Measurements from ENCODE around the gene SFSWAP.

SFSWAP gene

DNA sequence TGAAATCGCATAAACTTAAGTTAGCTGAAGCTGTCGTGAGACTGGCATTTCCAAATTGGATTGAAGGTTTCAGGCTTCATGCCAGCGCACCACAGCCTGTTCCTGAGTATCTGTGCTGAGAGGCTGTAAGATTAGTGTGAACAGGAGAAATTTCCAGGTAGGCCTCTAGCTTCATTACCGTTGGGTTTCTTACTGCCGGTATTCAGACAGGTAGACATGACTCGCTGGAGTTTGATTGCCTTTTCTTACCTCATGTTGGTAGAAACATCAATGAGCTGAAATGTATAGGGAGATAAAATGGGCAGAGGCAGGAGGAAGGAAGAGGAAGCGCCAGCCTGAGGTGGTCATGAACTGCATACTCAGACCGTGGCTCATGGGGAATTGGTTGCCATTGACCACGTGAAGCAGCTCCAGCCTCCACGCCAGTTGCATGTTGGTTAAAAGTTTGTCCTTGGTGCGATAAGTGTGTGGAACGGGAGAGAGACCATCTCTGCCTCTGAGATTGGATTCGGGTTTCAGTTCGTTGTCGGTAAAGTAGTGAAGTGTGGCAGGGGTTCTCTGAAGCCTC lies 75.0 kb downstream of the SFSWAP start:
- DNase-seq (ENCODE audit: low read depth in 3 of 3, low spot score in 1 of 3): no peak

DNA sequence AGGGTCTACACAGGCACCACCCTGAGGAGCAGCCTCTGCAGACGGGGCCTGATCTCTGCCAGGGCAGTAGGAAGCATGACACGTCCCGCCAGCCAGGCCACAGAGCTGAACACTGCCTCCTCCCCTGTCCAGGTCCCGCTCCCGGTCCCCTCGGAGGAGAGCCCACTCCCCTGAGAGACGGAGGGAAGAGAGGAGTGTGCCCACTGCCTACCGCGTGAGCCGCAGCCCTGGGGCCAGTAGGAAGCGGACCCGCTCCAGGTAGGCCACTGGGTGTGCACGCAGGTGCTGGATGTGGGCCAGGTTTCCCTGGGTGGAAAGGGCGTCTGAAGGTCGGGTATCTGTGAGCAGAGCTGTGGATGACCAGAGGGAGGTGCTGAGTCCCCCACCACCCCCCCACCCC lies 75.4 kb downstream of the SFSWAP start:
- no peak for DNase-seq (ENCODE audit: low read depth in 3 of 3, low spot score in 1 of 3)

DNA sequence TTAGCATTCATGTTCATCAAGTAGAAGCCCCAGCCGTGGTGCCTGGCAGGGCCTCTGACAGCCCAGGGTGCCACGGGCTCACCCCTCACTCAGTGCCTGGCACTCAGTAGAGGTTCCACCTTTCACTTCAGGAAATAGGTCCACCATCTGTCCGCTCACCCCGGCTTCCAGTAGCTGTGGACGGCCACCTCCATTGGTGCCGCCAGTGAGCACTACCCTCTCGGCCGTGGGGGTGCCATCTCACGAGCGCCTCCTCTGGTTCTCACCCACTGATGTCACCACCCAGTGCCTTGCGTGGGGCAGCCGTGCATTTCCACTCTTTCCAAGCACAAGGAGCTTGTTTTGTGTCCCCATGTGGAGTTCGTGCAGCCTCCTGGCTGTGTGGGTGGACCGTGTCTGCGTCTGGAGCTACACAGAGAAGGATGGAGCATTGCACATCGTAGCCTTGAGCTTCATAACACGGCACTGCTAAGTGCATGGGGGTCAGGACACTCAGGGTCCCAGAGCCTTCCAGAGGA lies 76.3 kb downstream of the SFSWAP start:
- DNase-seq (ENCODE audit: low read depth in 3 of 3, low spot score in 1 of 3): no peak

DNA sequence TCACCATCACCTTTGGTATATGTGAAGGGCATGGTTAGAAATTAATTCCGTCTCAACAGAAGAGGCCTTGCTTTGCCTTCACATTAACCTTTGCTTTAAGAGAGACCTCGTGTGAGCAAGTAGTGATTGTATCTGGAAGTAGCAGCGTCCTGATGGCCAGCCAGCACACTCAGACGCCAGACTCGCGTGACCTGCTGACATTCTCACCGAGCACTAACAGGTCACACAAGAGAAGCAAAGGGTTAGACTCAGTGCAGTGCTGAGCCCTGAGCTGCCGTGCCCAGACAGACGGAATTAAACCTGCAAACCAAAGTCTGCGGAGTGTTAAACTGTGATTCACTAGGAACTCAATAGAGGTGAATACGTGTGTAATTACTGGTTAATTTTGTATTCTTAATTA lies 77.2 kb downstream of the SFSWAP start:
- DNase-seq (ENCODE audit: low read depth in 3 of 3, low spot score in 1 of 3): no peak

DNA sequence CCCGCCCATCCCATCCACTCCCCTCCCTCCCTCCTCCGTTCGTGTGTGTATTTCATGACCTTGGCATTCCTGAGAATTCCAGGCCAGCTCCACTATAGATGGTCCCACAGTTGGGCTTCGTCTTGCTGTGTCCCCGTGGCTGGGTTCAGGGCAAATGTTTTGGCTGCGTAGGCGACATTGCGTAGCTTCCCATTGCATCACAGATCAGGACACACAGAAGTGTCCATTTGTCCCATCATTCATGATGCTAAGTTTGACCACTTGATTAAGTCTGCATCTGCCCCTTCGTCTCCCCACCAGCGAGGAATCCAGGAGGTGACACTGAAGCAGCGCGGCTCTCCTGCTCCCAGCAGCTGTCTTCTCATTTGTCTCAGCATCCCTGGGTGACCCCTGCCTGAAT lies 78.7 kb downstream of the SFSWAP start:
- no peak for DNase-seq (ENCODE audit: low read depth in 3 of 3, low spot score in 1 of 3)

DNA sequence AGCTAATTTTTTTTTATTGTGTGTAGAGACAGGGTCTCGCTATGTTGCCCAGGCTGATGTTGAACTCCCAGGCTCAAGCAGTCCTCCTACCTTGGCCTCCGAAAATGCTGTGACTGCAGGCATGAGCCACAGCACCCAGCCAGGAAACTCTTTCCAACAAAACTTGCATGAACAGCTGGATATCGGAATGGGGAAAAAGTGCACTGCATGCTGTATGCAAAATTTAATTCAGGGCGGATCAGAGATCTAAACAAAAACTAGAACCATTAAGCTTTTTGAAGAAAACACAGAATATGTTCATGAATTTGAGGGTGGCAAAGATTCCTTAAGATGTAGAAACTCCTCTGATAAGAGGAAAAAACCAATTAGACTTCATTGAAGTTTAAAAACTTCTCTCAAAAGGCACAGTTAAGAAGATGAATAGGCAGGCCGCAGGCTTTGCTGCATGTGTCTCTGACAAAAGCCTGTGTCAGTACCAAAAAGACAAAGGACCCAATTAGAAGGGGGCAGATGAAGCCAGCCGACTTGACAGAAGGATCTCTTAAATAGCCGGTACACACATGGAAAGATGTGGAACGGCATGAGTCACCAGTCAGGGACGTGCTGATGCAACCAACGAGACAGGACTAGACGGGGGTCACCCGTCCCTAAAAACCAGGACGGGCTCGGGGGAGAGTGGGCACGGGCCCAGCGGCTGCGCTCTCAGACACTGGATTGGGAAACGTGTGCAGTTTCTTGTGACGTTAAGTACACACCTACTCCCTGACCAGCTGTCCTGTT lies 82.5 kb downstream of the SFSWAP start:
- no peak for DNase-seq (ENCODE audit: low read depth in 3 of 3, low spot score in 1 of 3)

DNA sequence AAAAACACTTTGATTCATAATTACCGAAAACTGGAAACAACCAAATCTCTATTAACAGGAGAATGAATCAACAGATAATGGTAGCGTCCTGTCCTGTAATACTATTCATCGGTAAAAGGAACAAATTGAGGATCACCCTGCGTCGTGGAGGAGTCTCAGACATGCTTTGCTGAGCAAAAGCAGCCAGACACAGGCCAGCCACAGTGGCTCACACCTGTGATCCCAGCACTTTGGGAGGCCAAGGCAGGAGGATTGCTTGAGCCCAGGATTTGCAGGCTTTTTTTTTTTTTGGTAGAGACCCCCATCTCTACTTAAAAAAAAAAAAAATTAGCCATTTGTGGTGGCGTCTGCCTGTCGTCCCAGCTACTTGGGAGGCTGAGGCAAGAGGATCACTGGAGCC lies 83.2 kb downstream of the SFSWAP start:
- no peak for DNase-seq (ENCODE audit: low read depth in 3 of 3, low spot score in 1 of 3)

DNA sequence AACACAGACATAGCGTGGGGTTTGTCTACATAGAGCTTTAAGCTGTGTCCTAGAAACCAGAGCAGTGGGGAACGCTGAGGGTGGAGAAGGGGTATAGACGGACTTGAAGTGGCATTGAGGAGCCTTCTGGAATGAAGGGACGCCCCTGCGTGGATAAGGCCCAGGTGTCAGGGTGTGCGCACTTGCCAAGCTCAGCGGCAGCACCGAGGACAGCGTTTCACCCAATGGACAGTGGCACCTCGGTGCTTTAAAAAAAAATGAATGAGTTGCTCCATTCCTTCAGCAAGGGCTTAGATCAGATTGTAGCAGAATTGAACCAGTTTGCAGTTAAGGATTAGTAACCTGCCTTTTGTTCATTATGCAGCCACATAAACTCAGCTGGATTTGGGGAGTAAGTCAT lies 83.7 kb downstream of the SFSWAP start:
- no peak for DNase-seq (ENCODE audit: low read depth in 3 of 3, low spot score in 1 of 3)

DNA sequence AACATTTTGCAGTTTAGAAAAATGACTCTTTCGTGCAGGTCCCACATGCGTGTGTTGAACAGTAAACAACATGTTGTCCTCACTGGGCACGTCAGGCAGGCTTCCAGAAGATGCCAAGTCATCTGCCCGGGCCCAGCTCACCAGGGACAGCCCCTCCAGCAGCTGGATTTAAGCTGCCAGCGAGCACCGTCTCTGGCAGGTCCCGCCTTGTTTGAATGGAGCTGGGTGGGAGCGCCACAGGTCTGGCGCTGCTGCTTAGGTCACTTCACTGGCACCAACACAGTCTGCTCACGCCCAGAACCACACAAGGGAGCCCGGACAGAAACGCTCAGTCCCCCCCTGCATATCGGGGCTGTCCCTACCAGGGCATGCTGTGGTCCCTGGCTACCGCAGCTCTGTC lies 84.2 kb downstream of the SFSWAP start:
- DNase-seq (ENCODE audit: low read depth in 3 of 3, low spot score in 1 of 3): no peak

DNA sequence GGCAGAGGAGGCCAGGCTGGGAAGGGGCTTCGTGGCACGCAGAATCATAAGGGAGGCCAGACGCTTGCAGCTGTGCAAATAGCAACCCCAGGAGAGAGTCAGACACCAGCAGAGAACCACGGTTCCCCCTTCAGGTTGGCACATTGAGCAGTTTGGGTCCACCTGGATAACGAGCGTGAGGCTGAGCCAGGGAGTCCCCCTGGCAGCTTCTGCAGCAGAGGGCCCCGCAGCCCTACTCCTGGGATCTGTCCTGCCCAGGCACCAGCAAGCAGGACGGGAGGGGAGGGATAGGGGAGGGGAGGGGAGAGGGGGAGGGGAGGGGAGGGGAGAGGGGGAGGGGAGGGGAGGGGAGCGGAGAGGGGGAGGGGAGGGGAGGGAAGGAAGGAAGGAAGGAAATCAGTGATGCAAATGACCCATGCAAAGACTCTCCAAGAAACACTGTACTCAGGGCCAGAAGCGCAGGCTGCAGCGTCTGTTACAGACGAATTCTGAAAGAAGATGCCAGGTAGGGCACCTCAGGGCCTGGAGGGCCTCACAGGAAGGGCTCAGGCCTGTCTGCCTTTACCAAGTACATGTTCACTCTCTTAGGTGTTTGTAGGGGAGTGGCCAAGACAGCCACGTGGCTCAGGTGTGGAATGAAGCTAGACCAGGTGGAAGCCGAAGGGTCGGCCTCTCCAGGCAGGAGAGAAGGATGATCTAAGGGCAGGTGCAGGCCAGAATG lies 85.0 kb downstream of the SFSWAP start:
- no peak for DNase-seq (ENCODE audit: low read depth in 3 of 3, low spot score in 1 of 3)

DNA sequence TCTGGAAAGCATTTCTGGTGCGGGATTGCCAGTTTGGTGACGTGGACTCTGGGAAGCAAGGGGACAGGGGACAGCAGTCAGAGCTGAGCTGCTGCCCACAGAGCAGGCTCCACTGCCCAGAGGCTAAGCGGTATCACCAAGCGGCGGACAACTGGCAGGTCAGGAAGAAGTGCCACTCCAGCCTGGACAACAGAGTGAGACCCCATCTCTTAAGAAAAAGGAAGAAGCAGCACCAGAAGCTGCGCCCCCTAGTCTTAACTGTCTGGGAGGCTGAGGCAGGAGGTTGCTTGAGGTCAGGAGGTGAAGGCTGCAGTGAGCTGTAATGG lies 85.5 kb downstream of the SFSWAP start:
- DNase-seq (ENCODE audit: low read depth in 3 of 3, low spot score in 1 of 3): no peak

DNA sequence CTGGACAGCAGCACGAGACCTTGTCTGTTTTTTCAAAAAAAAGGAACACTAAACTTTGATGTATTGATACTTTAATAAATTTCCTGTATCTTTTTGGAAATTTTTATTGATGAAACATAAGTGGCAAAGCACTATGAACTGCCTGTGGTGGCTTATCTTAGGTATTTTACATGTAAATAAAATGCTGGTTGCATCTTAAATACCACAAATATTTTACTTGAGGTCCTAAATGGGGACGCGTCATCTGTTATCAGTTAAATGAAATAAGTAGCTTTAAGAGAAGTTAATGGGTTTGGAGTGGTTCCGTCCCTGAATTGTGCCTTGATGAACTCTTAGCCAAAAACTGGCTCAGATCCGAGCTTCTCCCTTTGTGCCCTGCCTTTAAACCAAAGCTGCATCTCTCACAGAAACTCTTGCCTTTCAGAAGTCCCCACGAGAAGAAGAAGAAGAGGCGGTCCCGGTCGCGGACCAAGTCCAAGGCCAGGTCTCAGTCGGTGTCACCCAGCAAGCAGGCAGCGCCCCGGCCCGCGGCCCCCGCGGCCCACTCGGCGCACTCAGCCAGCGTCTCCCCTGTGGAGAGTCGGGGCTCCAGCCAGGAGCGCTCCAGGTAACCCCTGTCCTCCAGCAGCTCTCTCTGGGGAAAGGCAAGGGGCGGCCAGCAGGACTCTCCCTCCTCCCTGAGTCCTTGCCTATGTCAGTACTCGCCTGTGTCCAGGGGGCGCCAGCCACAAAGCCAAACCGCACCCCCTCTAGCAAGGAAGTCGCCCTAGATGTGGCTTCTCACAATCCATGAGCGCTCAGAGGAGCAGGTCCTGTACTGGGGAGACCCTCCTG lies 86.1 kb downstream of the SFSWAP start:
- no peak for DNase-seq (ENCODE audit: low read depth in 3 of 3, low spot score in 1 of 3)

DNA sequence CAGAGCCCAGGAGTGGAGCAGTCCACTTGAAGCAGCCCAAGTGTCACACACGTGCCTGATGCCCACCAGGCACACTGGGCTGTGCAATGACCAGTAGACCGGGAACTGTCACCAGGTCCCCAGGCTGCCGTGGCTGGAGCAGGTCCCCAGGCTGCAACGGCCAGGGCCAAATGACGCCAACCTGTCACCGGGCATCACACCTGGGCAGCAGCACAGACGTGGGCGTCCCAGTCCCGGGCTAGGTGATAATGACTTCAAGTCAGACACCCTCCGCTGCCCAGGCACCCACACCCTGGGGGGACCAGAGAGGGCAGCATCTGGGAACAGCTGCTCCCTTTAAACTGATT lies 86.7 kb downstream of the SFSWAP start:
- no peak for DNase-seq (ENCODE audit: low read depth in 3 of 3, low spot score in 1 of 3)

DNA sequence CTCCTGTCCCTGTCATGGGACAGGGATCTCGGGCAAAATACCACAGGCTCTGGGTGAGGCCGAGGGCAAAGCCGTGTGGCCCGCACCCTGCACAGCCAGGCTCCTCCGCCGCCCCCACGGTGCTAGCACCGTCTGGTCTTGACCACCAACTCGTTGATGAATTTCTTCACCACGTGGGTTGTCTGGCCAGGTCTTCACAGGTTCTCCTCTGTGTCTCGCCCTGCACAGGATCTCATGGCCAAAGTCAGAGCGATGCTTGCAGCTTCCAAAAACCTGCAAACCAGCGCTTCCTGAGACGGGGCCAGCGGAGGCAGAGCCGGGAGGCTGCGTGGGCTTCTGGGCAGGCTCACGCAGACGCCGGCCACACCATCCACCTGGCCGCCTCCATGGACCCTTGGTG lies 88.3 kb downstream of the SFSWAP start:
- no peak for DNase-seq (ENCODE audit: low read depth in 3 of 3, low spot score in 1 of 3)

DNA sequence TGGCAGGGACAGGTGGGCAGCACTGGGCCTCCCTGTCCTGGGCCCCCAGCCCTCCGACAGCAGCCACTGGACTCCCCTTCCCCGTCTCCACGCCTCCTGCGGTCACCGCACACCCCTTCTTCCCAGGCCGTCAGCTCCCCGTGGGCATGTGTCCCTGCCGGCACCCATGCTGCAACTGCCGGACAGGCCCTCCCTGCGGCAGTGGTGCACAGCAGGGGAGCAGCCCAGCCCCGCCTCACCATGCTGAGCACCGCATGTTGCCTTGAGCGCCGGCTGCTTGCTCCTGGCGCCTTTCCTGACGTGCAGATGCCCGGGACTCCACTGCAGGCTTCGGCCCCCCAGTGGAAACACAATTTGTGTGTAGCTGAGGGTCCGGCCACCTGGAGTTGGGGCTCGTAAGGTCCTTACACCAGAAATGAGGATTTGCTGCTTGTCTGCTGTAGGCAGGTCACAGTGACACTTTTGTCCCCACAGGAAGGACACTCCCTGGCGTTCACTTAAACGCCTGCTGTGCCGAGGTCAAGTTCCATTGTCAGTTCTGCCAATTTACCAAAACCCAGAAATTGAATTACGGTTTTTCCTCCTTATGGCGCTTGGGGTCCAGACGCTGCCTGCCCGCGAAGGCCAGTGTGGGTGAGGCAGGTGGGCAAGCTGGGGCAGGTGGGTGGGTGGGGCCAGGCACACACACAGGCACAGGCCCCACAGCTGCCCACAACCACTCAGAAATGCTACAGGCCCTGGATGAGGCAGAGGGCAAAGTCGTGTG lies 89.1 kb downstream of the SFSWAP start:
- DNase-seq (ENCODE audit: low read depth in 3 of 3, low spot score in 1 of 3): no peak

DNA sequence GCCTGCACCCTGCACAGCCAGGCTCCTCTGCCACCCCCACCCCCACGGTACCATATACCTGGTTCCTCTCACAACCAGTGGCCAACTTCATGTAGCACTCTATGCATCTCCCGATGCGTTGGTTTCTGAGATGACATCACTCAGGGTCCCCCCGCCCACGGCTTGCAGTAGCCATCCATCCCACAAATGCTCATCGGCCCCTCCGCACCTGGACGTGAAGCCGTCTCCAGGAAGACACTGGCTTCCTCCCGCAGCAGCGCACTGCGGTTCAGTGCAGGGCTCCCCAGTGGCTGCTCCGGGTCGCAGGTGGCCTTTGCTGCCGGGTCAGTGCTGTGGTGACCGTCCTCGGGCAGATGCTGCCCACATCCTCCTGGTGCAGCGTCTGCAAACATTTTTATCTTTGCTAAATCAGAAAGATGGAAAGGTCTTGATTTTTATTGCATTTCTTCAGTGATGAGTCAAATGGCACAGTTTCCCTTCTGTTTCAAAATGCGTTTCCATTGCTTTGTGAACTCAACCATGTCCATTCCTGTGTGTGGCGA lies 89.8 kb downstream of the SFSWAP start:
- no peak for DNase-seq (ENCODE audit: low read depth in 3 of 3, low spot score in 1 of 3)

DNA sequence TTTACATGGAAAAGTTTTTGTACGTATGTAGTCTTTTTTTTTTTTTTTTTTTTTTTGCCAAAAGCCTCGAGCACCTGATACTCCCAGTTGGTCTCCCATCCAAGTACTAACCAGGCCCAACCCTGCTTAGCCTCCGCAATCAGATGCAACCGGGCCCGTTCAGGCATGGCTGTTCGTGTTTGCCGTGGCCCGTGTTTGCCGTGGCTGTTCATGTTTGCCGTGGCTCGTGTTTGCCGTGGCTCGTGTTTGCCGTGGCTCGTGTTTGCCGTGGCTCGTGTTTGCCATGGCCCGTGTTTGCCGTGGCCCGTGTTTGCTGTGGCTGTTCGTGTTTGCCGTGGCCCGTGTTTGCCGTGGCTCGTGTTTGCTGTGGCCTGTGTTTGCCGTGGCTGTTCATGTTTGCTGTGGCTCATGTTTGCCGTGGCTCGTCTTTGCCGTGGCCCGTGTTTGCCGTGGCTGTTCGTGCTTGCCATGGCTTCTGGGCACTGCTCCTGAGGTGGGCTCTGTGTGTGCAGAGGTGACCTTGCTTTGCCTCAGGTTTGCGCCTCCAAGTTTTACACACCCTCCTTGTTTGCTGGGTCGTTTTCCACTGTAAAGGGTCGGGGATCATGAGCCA lies 90.5 kb downstream of the SFSWAP start:
- no peak for DNase-seq (ENCODE audit: low read depth in 3 of 3, low spot score in 1 of 3)

DNA sequence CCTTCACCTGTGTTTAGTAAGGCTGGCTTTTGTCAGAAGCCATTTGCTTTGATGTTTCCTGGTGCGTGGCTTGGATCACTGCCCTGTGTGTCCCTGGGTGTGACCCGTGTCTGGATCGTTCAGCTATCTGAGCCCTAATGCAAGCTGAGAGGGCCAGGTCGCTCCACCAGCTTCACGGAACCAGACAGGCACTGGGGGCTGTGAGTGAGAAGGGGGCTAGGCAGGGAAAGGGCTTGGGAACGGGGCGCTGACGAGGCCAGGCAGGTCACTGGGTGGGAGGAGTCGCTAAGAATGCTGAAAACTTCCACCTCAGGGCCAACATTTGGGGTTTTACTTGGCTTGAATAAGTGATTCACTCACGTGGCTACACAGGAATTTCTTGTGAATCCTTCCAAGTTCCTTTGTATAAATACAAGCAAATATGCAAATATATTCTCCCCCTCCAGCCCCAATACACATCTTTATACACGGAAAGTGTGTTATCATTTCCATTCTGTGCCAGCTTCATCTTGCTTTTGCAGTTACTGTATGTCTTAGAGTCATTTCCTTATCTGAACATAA lies 93.2 kb downstream of the SFSWAP start:
- DNase-seq (ENCODE audit: low read depth in 3 of 3, low spot score in 1 of 3): no peak

DNA sequence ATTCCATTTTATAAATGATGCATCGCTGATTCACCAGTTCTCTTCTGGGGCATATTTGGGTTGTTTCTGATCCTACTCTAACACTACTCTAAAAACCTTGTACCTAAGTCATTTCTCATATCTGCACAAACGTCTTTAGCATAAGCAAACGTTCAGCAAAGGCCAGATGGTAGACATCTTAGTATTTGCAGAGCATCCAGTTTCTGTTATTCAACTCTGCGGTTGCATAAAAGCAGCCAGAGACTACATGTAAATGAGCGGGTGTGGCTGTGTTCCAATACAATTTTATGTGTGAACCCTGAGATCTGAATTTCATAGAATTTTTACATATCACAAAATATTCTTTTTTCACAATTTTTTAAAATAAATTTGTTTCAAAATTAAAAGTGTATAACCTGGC lies 94.5 kb downstream of the SFSWAP start:
- no peak for DNase-seq (ENCODE audit: low read depth in 3 of 3, low spot score in 1 of 3)

DNA sequence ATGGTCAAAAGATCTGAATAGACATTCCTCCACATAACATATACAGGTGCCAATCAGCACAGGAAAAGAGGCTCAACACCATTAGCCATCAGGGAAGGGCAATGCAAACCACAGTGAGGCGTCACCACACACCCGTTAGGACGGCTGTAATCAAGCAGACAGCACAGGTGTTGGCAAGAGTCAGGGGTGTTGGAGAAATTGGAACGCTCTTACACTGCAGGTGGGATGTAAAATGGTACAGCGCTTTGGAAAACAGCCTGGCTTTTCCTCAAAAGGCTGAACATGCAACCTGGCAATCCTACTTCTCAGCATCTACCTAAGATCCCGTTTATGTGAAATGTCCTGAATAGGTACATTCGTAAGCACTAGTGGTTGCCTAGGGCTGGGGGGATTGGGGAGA lies 95.8 kb downstream of the SFSWAP start:
- no peak for DNase-seq (ENCODE audit: low read depth in 3 of 3, low spot score in 1 of 3)

Data from stimulated activated CD4-positive, alpha-beta T cell treated with anti-CD3 and anti-CD28 coated beads, TNF-alpha, amount 100 ng/mL, for 1 hour (primary cell).